Measurements from ENCODE around the gene TLK1. TPM values are rescaled to one million over a fixed set of nuclear protein-coding genes. Genes with fewer than 3 reads are reported as not detected.

TLK1 gene
- total RNA-seq, 2 experiments from 2014 or later = 81.3 to 83.2 TPM

DNA sequence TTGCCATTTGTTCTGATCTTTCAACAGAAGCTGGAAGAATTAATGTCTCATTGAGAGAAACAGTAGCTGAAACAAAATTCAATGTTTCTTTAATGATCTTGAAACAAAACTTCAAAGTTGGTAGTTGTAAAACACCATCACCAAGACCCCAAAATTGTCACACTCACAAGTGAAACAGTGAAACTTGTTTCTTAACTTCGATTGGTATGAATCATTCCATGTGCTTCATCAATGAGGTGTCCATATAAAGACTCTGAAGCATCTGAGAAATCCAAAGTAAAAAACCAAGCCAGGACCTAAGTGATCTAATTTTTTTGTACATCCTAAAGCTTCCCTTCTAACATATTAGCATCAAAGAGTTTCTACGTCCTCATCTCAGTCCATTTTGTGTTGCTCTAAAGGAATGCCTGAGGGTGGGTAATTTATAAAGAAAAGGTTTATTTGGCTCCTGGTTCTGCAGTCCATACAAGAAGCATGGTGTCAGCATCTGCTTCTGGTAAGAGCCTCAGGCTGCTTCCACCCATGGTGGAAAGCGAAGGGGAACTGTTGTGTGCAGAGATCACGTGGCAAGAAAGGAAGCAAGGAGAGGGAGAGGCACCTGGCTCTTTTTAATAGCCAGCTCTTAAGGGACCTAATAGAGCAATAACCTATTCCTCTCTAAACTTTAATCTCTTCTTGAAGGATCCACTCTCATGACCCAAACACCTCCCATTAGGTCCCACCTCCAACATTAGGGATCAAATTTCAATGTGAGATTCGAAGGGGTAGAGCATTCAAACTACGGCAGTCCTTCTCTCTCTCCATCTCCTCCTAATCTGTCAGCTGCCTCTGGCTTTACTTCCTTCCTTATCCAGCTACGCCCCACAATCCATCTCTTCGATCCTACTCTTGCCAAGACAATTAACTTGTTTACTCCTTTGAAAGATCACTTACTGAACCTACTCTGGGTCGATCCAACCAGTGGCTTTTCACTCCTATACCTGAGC is 20.7 kb upstream of the TLK1 start:
- Mint-ChIP-seq H3K4me1 (peaks cover 12% of the 10 kb centered on the region), H3K27me3 (peaks cover 3% of the 10 kb centered on the region), H3K9me3 (ENCODE audit: low read depth) (no peaks in the 10 kb centered on the region), H3K36me3 (peaks cover 3% of the 10 kb centered on the region), H3K4me3 (no peak overlapping the region), H3K27ac (no peak overlapping the region)
- CTCF ChIA-PET = interaction anchor here (0.6 kb wide), 1 partner anchor 38 kb away, joined by 3 read pairs; no protein-coding TSS in a partner anchor
- DNase-seq (no peak), ATAC-seq (no peak)

DNA sequence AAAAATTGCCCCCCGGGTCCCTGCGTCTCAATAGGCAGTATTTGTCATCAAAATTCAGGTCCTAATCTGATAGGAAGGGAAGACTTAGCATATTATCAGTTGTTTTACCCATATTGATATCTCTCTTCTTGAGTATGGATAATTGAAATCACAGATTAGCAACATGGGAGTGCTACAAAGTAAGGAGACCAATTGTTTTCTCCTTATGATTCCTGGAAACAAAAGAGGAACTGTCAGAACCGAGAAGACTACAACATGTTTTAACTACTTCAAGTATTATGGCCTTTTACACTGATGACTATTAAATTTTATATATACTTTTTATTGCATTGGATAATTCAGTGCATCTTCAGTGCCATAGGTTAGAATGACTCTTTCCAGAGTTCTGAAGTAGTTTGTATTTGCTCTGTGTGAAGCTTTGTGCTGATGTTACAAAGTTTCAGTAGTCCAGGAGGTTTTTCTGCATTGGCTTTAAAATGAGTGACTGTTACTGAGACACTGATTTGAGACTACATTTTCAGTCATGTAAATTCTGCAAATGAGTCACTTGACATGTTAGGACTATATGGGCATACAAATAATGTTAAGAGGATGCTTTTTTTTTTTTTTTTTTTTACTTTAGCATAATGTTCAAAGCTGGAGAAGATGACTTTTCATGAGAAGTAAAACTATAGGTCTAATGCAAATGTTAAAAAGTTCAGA is 19.7 kb upstream of the TLK1 start:
- DNase-seq (no peak), ATAC-seq (no peak)
- CTCF ChIA-PET = interaction anchor here (0.6 kb wide), 1 partner anchor 37 kb away, joined by 3 read pairs; no protein-coding TSS in a partner anchor
- H3K9me3 Mint-ChIP-seq (ENCODE audit: low read depth) = no peaks in the 10 kb centered on the region
- H3K36me3 Mint-ChIP-seq = peaks cover 3% of the 10 kb centered on the region
- peaks cover 3% of the 10 kb centered on the region for H3K27me3 Mint-ChIP-seq
- H3K4me1 Mint-ChIP-seq = peaks cover 12% of the 10 kb centered on the region
- no peak overlapping the region for H3K4me3 Mint-ChIP-seq
- no peak overlapping the region for H3K27ac Mint-ChIP-seq

GRCh38 chr2:171178993-171179392 is 18.3 kb upstream of the TLK1 start:
- DNase-seq = no peak
- H3K27ac Mint-ChIP-seq = no peak overlapping the region
- H3K27me3 Mint-ChIP-seq = peaks cover 3% of the 10 kb centered on the region
- no peak overlapping the region for H3K4me3 Mint-ChIP-seq
- CTCF ChIA-PET = no interaction called here
- no peak for ATAC-seq
- H3K36me3 Mint-ChIP-seq = no peaks in the 10 kb centered on the region
- H3K4me1 Mint-ChIP-seq = peaks cover 12% of the 10 kb centered on the region
- H3K9me3 Mint-ChIP-seq (ENCODE audit: low read depth) = no peaks in the 10 kb centered on the region

GRCh38 chr2:171176516-171176915 is 15.8 kb upstream of the TLK1 start:
- no peaks in the 10 kb centered on the region for H3K27me3 Mint-ChIP-seq
- H3K27ac Mint-ChIP-seq = no peak overlapping the region
- no peak overlapping the region for H3K4me3 Mint-ChIP-seq
- ATAC-seq = no peak
- peaks cover 5% of the 10 kb centered on the region for H3K36me3 Mint-ChIP-seq
- DNase-seq = no peak
- CTCF ChIA-PET = no interaction called here
- peaks cover 20% of the 10 kb centered on the region for H3K4me1 Mint-ChIP-seq
- peaks cover 6% of the 10 kb centered on the region for H3K9me3 Mint-ChIP-seq (ENCODE audit: low read depth)

- CTCF ChIA-PET = interaction anchor here (1.5 kb wide), 1 partner anchor 11 kb away, joined by 3 read pairs; no protein-coding TSS in a partner anchor
- DNase-seq (no peak), ATAC-seq (no peak)
- no peak overlapping the region for H3K27ac Mint-ChIP-seq
- peaks cover 8% of the 10 kb centered on the region for H3K4me1 Mint-ChIP-seq
- H3K27me3 Mint-ChIP-seq = no peaks in the 10 kb centered on the region
- H3K4me3 Mint-ChIP-seq = no peak overlapping the region
- peaks cover 6% of the 10 kb centered on the region for H3K9me3 Mint-ChIP-seq (ENCODE audit: low read depth)
- H3K36me3 Mint-ChIP-seq = peaks cover 6% of the 10 kb centered on the region
Measured at GRCh38 chr2:171174075-171174474, 13.4 kb upstream of the TLK1 start.

GRCh38 chr2:171173087-171173486 is 12.4 kb upstream of the TLK1 start:
- ATAC-seq = peak; percentile 51
- peaks cover 6% of the 10 kb centered on the region for H3K36me3 Mint-ChIP-seq
- H3K4me3 Mint-ChIP-seq = no peak overlapping the region
- H3K27me3 Mint-ChIP-seq = no peaks in the 10 kb centered on the region
- H3K9me3 Mint-ChIP-seq (ENCODE audit: low read depth) = peaks cover 6% of the 10 kb centered on the region
- no peak overlapping the region for H3K27ac Mint-ChIP-seq
- DNase-seq = peak; percentile 44
- CTCF ChIA-PET = no interaction called here
- H3K4me1 Mint-ChIP-seq = peaks cover 8% of the 10 kb centered on the region

DNA sequence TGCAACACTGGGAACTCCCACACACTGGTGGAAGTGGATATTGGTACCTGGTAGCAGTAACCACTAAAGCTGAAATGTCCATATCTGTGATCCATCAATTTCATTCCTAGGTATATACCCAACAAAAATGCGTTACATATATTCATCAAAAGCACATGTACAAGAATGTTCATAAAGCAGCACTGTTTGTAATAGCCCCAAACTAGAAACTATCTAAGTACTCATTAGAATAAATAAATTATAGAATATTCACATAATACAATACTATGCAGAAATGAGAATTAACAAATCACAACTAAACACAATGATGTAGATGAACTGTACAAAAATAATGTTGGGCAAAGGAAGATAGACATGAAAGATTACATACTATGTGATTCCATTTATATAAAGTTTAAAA is 11.1 kb upstream of the TLK1 start:
- H3K9me3 Mint-ChIP-seq (ENCODE audit: low read depth) = peaks cover 6% of the 10 kb centered on the region
- no peak overlapping the region for H3K27ac Mint-ChIP-seq
- H3K4me1 Mint-ChIP-seq = peaks cover 8% of the 10 kb centered on the region
- H3K36me3 Mint-ChIP-seq = peaks cover 6% of the 10 kb centered on the region
- DNase-seq (no peak), ATAC-seq (no peak)
- CTCF ChIA-PET = interaction anchor here (0.9 kb wide), 1 partner anchor 8 kb away, joined by 4 read pairs; no protein-coding TSS in a partner anchor
- no peak overlapping the region for H3K4me3 Mint-ChIP-seq
- no peaks in the 10 kb centered on the region for H3K27me3 Mint-ChIP-seq

- Mint-ChIP-seq H3K4me3 (no peak overlapping the region), H3K36me3 (peaks cover 6% of the 10 kb centered on the region), H3K9me3 (ENCODE audit: low read depth) (peaks cover 6% of the 10 kb centered on the region), H3K27me3 (no peaks in the 10 kb centered on the region), H3K4me1 (peaks cover 8% of the 10 kb centered on the region), H3K27ac (no peak overlapping the region)
- ATAC-seq (no peak), DNase-seq (no peak)
- CTCF ChIA-PET = interaction anchor here (1.5 kb wide), 1 partner anchor 197 kb away, joined by 6 read pairs; no protein-coding TSS in a partner anchor
Measured at GRCh38 chr2:171169839-171170238, 9.1 kb upstream of the TLK1 start.

- H3K36me3 Mint-ChIP-seq = peaks cover 6% of the 10 kb centered on the region
- H3K27me3 Mint-ChIP-seq = no peaks in the 10 kb centered on the region
- ATAC-seq (no peak), DNase-seq (no peak)
- CTCF ChIA-PET = no interaction called here
- H3K27ac Mint-ChIP-seq = no peak overlapping the region
- no peak overlapping the region for H3K4me3 Mint-ChIP-seq
- peaks cover 6% of the 10 kb centered on the region for H3K9me3 Mint-ChIP-seq (ENCODE audit: low read depth)
- peaks cover 8% of the 10 kb centered on the region for H3K4me1 Mint-ChIP-seq
Measured at GRCh38 chr2:171169333-171169732, 8.6 kb upstream of the TLK1 start.

DNA sequence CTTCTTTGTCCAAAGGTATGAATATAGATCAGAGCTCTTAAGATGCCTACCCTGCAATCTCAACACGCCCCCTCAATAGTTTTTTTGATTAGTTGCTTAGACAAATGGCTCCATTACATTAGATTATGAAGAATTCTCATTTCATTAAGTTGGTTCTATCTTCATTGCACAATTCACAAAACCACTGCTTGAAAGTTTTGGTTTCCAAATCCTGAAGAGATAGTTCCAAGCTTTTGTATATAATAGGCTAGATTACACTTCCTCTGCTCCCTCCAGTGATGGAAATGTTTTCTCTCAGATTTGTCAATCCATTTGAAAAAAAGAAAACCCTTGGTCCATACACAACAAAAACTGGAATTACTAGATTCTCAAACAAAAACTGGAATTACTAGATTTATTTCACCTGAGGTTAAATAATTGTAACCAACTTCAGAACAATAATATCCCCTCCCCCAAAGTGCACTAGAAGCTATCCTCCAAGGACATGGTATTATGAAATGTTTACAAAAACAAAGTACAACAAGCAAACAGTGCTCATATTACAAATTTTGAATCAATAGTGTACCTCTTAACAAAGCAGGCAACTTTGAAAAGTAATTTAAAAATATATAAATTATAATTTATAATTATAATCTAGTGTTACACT is 6.8 kb upstream of the TLK1 start:
- Mint-ChIP-seq H3K4me1 (peaks cover 19% of the 10 kb centered on the region), H3K36me3 (peaks cover 5% of the 10 kb centered on the region), H3K4me3 (no peak overlapping the region), H3K27me3 (no peaks in the 10 kb centered on the region), H3K27ac (no peak overlapping the region), H3K9me3 (ENCODE audit: low read depth) (peaks cover 4% of the 10 kb centered on the region)
- DNase-seq = no peak
- no peak for ATAC-seq
- CTCF ChIA-PET = interaction anchor here (1.0 kb wide), 1 partner anchor 43 kb away, joined by 3 read pairs; no protein-coding TSS in a partner anchor

DNA sequence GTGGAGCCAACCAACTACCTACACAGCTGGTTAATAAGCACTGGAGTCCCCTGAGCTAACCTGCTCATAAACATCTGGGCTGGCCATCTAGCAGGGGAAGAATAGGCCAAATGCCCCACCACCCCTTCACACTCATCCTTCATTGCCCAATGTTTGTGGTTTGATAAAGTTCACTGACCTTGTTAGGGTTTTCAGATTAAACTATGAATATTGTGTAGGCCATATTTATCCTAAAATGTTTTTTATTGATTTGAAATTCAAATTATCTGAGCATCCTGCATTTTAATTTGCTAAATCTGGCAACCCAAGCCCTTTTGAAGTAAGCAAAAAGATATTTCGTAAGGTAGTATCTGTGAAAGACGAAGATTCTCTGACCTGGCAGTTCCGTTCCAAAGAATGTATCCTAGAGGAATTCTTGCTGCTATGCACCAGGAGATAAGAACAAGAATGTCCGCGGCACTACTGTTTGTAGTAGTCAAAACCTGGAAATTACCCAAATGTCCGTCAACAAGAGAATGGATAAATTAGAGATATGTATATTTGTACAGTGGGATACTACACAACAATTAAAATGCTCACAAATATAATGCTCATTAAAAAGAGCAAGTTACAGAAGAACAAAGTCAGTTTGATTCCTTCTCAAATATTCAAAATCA is 5.8 kb upstream of the TLK1 start:
- H3K4me3 Mint-ChIP-seq = no peak overlapping the region
- no peak overlapping the region for H3K27ac Mint-ChIP-seq
- CTCF ChIA-PET = interaction anchor here (1.0 kb wide), 1 partner anchor 44 kb away, joined by 3 read pairs; no protein-coding TSS in a partner anchor
- DNase-seq (no peak), ATAC-seq (no peak)
- peaks cover 28% of the 10 kb centered on the region for H3K4me1 Mint-ChIP-seq
- peaks cover 1% of the 10 kb centered on the region for H3K36me3 Mint-ChIP-seq
- H3K9me3 Mint-ChIP-seq (ENCODE audit: low read depth) = no peaks in the 10 kb centered on the region
- H3K27me3 Mint-ChIP-seq = no peaks in the 10 kb centered on the region

- Mint-ChIP-seq H3K27ac (no peak overlapping the region), H3K4me1 (peaks cover 31% of the 10 kb centered on the region), H3K9me3 (ENCODE audit: low read depth) (no peaks in the 10 kb centered on the region), H3K36me3 (no peaks in the 10 kb centered on the region), H3K4me3 (no peak overlapping the region), H3K27me3 (no peaks in the 10 kb centered on the region)
- ATAC-seq (no peak), DNase-seq (no peak)
- CTCF ChIA-PET = no interaction called here
Measured at GRCh38 chr2:171165967-171166327, 5.3 kb upstream of the TLK1 start.

- DNase-seq (no peak), ATAC-seq (no peak)
- H3K27me3 Mint-ChIP-seq = no peaks in the 10 kb centered on the region
- CTCF ChIA-PET = interaction anchor here (0.8 to 5.4 kb wide), 7 partner anchors 9 to 271 kb away, joined by 3 to 33 read pairs (median 4); partner anchors contain the start of genes DCAF17, GORASP2 and METTL8
- peaks cover 1% of the 10 kb centered on the region for H3K36me3 Mint-ChIP-seq
- peak overlapping the region; percentile 33 for H3K4me3 Mint-ChIP-seq
- H3K27ac Mint-ChIP-seq = peak overlapping the region; percentile 79
- peaks cover 37% of the 10 kb centered on the region for H3K4me1 Mint-ChIP-seq
- no peaks in the 10 kb centered on the region for H3K9me3 Mint-ChIP-seq (ENCODE audit: low read depth)
Measured at GRCh38 chr2:171163261-171163660, 2.6 kb upstream of the TLK1 start.
